Hepatocyte (in vitro differentiated cells): ENCODE data around the gene CPED1. TPM values are rescaled to one million over a fixed set of nuclear protein-coding genes. Genes with fewer than 3 reads are reported as not detected.

ENCODE experiments used
- DNase-seq: peaks from one replicate; pipeline ENCODE4 v3.0.0-alpha.2; 2016; ENCODE audit warnings: low spot score
- H2AFZ ChIP-seq: fragments of 200-600 bp; sonication (generic); 2 replicates; pipeline ENCODE4 v1.6.0; 2016; ENCODE audit warnings: antibody characterized with exemption, mild to moderate bottlenecking
- H3K27ac ChIP-seq: fragments of 200-600 bp; sonication (generic); 2 replicates; pipeline ENCODE4 v1.5.1; 2016; ENCODE audit warnings: mild to moderate bottlenecking
- H3K27me3 ChIP-seq: fragments of 200-600 bp; sonication (generic); 2 replicates; pipeline ENCODE4 v1.6.1; 2016
- H3K36me3 ChIP-seq: fragments of 200-600 bp; sonication (generic); replicated peaks from 2 replicates; pipeline ENCODE4 v1.5.1; 2016; ENCODE audit warnings: low read depth; ENCODE audit not compliant: insufficient read depth
- H3K4me1 ChIP-seq: fragments of 200-600 bp; sonication (generic); 2 replicates; pipeline ENCODE4 v1.5.1; 2016; ENCODE audit warnings: mild to moderate bottlenecking, moderate library complexity; ENCODE audit not compliant: insufficient read depth
- H3K4me2 ChIP-seq: fragments of 200-600 bp; sonication (generic); 2 replicates; pipeline ENCODE4 v1.6.0; 2016
- H3K4me3 ChIP-seq: fragments of 200-600 bp; sonication (generic); 2 replicates; pipeline ENCODE4 v1.5.1; 2016; ENCODE audit warnings: mild to moderate bottlenecking
- H3K79me2 ChIP-seq: fragments of 200-600 bp; sonication (generic); 2 replicates; pipeline ENCODE4 v1.6.0; 2017; ENCODE audit warnings: mild to moderate bottlenecking
- H3K9me2 ChIP-seq: fragments of 200-600 bp; sonication (generic); replicated peaks from 2 replicates; pipeline ENCODE4 v1.6.0; 2017; ENCODE audit warnings: mild to moderate bottlenecking; ENCODE audit not compliant: insufficient read depth
- H3K9me3 ChIP-seq: fragments of 200-600 bp; sonication (generic); 2 replicates; pipeline ENCODE4 v1.5.1; 2016; ENCODE audit warnings: low read depth, mild to moderate bottlenecking
- H4K20me1 ChIP-seq: fragments of 200-600 bp; sonication (generic); 2 replicates; pipeline ENCODE4 v1.6.0; 2016; ENCODE audit warnings: mild to moderate bottlenecking; ENCODE audit not compliant: insufficient read depth, poor library complexity, severe bottlenecking
- CTCF ChIP-seq: fragments of 200-600 bp; sonication (generic); IDR thresholded peaks from 2 replicates; pipeline ENCODE4 v1.5.1; 2016; ENCODE audit warnings: antibody characterized with exemption, mild to moderate bottlenecking; ENCODE audit not compliant: poor library complexity
- EZH2 ChIP-seq: fragments of 200-600 bp; sonication (generic); IDR thresholded peaks from 2 replicates; pipeline ENCODE4 v1.6.1; 2016; ENCODE audit warnings: antibody characterized with exemption, mild to moderate bottlenecking, borderline replicate concordance
- EZH2phosphoT487 ChIP-seq: fragments of 200-600 bp; sonication (generic); IDR thresholded peaks from one replicate; pipeline ENCODE4 v1.6.1; 2018; ENCODE audit warnings: antibody characterized with exemption, mild to moderate bottlenecking, low read depth, moderate library complexity; ENCODE audit not compliant: unreplicated experiment, severe bottlenecking
- WGBS: methylation state at CpG from one replicate; pipeline ENCODE4 v1.1.6; 2016; ENCODE audit warnings: low lambda C conversion rate; ENCODE audit errors: missing lambda C conversion rate; 5-methylcytosine and 5-hydroxymethylcytosine counted together
- polyA plus RNA-seq: library from polyadenylated mRNA; unstranded; fragments of >200 nt; fragmentation: Nextera tagmentation; extraction: Ambion mirVana; gene quantifications from 2 replicates; pipeline ENCODE4 v1.2.1, GENCODE V29; 2016
- total RNA-seq: library from RNA; depleted of rRNA; stranded (reverse); fragments of >200 nt; gene quantifications from 2 replicates; pipeline ENCODE4 v1.2.3, GENCODE V29; 2014

CPED1 gene
- total and polyA plus RNA-seq, 2 experiments from 2014 or later = 10.1 to 30.5 TPM

GRCh38 chr7:121339082-121339481, 350.6 kb downstream of the CPED1 start:
- 84% methylated on average over 5 of the region's 5 CpGs for WGBS
- H4K20me1 ChIP-seq = no peaks in the 10 kb centered on the region

GRCh38 chr7:121341933-121342332, 353.4 kb downstream of the CPED1 start:
- no peak overlapping the region for H2AFZ ChIP-seq
- H3K4me2 ChIP-seq = no peak overlapping the region
- no peak for TF ChIP-seq EZH2phosphoT487
- TF ChIP-seq EZH2 = no peak
- TF ChIP-seq CTCF = no peak
- no peaks in the 10 kb centered on the region for H3K9me3 ChIP-seq
- no peaks in the 10 kb centered on the region for H4K20me1 ChIP-seq
- H3K9me2 ChIP-seq = no peaks in the 10 kb centered on the region
- DNase-seq = no peak
- no peak overlapping the region for H3K27ac ChIP-seq
- no peak overlapping the region for H3K4me3 ChIP-seq
- H3K27me3 ChIP-seq = no peaks in the 10 kb centered on the region
- no peaks in the 10 kb centered on the region for H3K36me3 ChIP-seq
- H3K4me1 ChIP-seq = peaks cover 6% of the 10 kb centered on the region
- no peaks in the 10 kb centered on the region for H3K79me2 ChIP-seq

More at GRCh38 chr7:121339082-121339481, 350.6 kb downstream of the CPED1 start:
- H3K4me1 ChIP-seq = peaks cover 3% of the 10 kb centered on the region
- peaks cover 17% of the 10 kb centered on the region for H3K27me3 ChIP-seq
- H3K27ac ChIP-seq = no peak overlapping the region
- H2AFZ ChIP-seq = no peak overlapping the region
- no peaks in the 10 kb centered on the region for H3K9me2 ChIP-seq
- no peak for DNase-seq
- H3K36me3 ChIP-seq = no peaks in the 10 kb centered on the region
- H3K4me3 ChIP-seq = no peak overlapping the region
- H3K79me2 ChIP-seq = no peaks in the 10 kb centered on the region
- H3K4me2 ChIP-seq = no peak overlapping the region
- no peaks in the 10 kb centered on the region for H3K9me3 ChIP-seq
- no peak for TF ChIP-seq EZH2phosphoT487
- TF ChIP-seq CTCF = no peak

GRCh38 chr7:121342631-121343030, 354.1 kb downstream of the CPED1 start:
- H3K4me3 ChIP-seq = no peak overlapping the region
- no peaks in the 10 kb centered on the region for H3K27me3 ChIP-seq
- no peaks in the 10 kb centered on the region for H3K36me3 ChIP-seq
- no peaks in the 10 kb centered on the region for H3K79me2 ChIP-seq
- no peak overlapping the region for H3K4me2 ChIP-seq
- TF ChIP-seq EZH2phosphoT487 (no peak), CTCF (no peak), EZH2 (no peak)
- H2AFZ ChIP-seq = no peak overlapping the region
- no peaks in the 10 kb centered on the region for H4K20me1 ChIP-seq
- WGBS = 90% methylated on average over 4 of the region's 4 CpGs
- H3K9me3 ChIP-seq = no peaks in the 10 kb centered on the region
- DNase-seq = no peak
- no peaks in the 10 kb centered on the region for H3K9me2 ChIP-seq
- H3K27ac ChIP-seq = no peak overlapping the region
- peaks cover 6% of the 10 kb centered on the region for H3K4me1 ChIP-seq

- no peak overlapping the region for H3K4me2 ChIP-seq
- no peaks in the 10 kb centered on the region for H3K36me3 ChIP-seq
- no peak overlapping the region for H3K27ac ChIP-seq
- H3K4me1 ChIP-seq = peaks cover 6% of the 10 kb centered on the region
- DNase-seq = no peak
- no peaks in the 10 kb centered on the region for H4K20me1 ChIP-seq
- H3K79me2 ChIP-seq = no peaks in the 10 kb centered on the region
- H3K4me3 ChIP-seq = no peak overlapping the region
- no peaks in the 10 kb centered on the region for H3K9me2 ChIP-seq
- H3K27me3 ChIP-seq = no peaks in the 10 kb centered on the region
- no peak for TF ChIP-seq EZH2phosphoT487
- TF ChIP-seq EZH2 = no peak
- no peak for TF ChIP-seq CTCF
- no peaks in the 10 kb centered on the region for H3K9me3 ChIP-seq
- no peak overlapping the region for H2AFZ ChIP-seq
- 78% methylated on average over 3 of the region's 3 CpGs for WGBS
These were observed 354.8 kb downstream of the CPED1 start for GRCh38 chr7:121343302-121343701.
